NK-92 (cell line): ENCODE measurements around the gene SPNS2.

Experiments
- DNase-seq: peaks from one replicate; lab custom pipeline; 2025; ENCODE audit not compliant: unreplicated experiment; lab: John Stamatoyannopoulos, UW

SPNS2 gene, protein sequence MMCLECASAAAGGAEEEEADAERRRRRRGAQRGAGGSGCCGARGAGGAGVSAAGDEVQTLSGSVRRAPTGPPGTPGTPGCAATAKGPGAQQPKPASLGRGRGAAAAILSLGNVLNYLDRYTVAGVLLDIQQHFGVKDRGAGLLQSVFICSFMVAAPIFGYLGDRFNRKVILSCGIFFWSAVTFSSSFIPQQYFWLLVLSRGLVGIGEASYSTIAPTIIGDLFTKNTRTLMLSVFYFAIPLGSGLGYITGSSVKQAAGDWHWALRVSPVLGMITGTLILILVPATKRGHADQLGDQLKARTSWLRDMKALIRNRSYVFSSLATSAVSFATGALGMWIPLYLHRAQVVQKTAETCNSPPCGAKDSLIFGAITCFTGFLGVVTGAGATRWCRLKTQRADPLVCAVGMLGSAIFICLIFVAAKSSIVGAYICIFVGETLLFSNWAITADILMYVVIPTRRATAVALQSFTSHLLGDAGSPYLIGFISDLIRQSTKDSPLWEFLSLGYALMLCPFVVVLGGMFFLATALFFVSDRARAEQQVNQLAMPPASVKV

DNA sequence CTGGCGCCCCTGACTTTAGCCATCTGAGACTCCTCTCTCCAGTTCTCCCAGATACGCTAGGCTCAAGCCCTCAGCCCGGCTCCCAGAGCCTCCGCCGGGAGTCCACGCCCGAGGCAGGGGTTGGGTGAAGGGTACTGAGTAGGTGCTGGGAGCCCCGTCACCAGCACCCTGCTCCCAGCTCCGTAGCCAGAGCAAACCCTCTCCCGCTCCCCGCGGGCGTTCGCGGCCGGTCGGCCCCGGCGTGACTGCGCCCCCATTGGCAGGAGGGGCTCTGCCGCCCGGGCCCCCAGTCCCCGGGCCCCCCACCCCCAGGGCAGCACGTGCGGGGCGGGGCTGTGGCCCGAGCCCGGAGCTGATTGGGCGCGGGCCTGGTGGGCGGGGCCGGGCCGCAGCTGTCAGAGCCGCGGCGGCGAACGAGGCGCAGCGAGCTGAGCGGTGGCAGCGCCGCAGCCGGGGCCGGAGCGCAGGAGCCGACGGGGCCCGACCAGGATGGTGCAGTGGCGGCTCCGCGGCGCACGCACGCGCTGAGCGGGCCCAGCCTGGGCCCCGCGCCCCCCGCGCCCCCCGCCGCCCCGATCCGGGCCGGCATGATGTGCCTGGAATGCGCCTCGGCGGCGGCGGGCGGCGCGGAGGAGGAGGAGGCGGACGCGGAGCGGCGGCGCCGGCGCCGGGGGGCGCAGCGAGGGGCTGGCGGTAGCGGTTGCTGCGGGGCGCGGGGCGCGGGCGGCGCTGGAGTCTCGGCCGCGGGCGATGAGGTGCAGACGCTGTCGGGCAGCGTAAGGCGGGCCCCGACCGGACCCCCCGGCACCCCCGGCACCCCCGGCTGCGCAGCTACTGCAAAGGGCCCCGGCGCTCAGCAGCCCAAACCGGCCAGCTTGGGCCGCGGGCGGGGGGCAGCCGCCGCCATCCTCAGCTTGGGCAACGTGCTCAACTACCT lies at the start of gene SPNS2:
Gene SPNS2, plus strand, starts transcription at position 421 of the 937 bp plus-strand sequence. Its CDS starts 167 bp downstream, at position 588.
- DNase-seq = no peak

DNA sequence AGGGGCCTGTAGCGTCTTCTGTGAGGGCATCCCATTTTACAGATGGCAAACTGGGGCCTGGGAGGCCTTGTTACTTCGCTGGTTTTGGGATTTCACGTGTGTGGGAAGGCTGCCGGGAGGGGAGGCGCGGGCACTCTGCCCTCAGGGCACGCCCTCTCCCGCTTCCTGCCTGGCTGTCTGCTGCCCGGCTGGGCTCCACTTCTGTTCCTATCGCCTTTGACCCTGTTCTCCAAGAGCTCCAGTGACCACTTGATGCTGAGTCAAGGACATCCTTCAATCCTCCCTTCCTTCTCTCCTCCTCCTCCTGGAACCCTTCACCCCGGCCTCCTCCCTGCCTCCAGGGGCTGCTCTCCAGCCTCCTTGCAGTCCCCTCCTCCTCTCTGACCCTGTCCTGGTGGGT lies 48.9 kb upstream of the SPNS2 start:
- DNase-seq = no peak

DNA sequence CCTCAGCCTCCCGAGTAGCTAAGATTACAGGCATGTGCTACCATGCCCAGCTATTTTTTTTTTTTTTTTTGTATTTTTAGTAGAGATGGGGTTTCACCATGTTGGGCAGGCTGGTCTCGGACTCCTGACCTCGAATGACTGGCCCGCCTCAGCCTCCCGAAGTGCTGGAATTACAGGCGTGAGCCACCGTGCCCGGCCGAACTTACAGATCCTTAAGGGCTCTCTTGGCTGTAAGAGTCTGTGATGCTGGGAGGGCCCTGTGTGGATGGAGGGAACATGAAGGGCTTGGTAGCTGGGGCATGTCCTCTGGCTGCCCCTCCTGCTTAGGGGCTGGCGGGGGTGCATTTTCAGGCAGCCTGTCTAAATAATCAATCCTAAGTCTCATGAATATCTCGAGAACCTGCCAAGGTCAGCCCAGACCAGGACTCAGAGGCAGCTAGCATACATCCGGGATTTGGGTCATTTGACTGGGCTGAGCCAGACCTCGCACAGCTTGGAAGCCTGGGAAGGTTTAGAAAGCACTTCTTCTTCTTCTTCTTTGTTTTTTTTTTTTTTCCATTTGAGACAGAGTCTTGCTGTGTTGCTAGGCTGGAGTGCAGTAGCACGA lies 47.9 kb upstream of the SPNS2 start:
- DNase-seq = no peak

DNA sequence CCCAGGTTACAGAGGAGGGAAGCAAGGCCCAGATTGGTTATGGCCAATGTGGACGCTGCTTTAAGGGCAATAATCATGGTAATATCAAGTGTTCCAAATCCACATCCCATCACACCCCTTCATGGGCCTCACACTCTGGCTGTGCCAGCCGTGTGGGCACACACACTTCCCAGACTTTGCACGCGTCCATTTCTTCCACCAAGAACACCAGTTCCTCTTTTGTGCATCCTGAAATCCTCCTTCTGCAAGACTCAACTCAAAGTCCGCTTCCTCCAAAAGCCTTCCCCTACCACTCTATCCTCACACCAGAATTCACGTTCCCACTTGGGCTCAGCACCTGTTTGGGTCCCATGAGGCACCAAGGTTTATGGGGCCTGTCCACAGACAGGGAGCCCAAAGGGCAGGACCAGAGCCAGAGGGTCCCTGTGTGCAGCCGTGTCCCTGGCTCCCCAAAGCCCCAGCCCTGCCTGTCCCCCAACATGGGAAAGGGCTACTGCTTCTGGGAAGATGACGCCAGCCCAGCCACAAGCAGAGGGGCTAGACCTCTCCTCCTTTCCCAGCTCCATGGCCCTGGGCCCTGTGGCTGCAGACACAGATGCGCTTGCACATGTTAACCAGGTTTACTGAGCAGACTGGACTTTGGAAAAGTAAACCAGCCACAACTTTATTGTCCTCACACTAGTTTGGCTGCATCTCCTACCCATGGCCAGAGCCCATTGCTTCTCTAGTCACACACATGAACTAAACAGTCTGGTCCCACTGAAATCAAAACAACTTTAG lies 44.7 kb upstream of the SPNS2 start:
- DNase-seq = no peak

DNA sequence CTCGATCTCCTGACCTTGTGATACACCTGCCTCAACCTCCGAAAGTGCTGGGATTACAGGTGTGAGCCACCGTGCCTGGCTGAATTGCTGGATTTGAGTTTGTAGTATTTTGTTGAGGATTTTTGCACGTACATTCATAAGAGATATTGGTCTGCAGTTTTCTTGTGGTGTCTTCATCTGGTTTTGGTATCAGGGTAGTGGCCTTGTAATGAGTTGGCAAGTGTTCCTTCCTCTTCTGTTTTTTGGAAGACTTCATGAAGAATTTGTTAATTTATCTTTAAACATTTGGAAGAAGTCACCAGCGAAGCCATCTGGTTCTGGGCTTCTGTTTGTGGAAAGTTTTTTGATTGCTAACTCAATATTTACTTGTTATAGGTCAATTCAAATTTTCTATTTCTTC lies 38.0 kb upstream of the SPNS2 start:
- no peak for DNase-seq

DNA sequence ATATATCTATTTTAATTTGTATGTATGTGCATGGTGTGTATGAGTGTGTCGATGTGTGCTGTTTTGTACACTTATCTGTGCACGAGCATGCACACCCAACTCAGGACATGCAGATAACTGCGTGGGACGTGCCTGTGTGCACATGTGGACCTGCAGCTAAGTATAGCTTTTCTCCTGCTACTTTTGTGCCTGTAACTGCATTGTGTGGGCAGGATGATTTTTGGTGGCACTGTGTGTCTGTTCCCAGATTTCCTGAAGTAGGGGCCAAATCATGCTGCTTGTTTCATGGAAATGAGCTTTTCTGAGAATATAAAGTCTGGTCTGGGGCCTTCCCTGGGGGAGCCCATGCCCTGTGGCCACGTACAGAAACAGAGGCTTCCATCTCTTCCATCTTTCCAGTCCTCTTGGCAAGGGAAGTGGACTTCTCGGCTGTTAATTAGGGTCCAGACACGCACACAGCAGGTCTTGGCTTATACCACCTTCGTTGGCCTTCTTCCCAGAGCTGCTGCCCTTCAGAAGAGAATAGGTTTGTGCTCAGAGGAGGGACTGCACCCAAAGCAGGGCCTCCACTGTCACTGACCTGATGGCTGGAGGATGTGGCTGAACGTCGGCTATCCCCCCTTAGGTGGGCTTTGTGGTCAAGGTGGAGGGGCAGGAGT lies 34.7 kb upstream of the SPNS2 start:
- no peak for DNase-seq

DNA sequence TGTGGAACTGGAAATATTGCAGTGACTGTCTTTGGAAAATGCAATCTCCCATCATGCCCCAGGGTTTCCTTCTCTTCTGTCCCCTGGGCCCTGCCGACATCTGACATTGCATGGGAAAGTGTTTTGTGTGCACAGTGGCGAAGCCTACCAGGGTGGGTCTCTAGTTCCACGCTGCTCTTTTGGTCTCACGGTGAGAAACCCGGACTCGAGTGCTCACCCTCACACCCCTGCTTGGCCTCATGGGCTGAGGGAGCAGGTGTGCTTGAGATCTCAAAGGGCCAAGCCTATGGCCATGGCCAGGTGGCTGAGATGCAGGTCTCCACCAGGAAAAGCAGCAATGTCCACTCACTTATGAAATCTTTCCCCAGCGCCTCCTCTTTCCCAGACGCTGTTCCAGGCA lies 32.9 kb upstream of the SPNS2 start:
- no peak for DNase-seq

DNA sequence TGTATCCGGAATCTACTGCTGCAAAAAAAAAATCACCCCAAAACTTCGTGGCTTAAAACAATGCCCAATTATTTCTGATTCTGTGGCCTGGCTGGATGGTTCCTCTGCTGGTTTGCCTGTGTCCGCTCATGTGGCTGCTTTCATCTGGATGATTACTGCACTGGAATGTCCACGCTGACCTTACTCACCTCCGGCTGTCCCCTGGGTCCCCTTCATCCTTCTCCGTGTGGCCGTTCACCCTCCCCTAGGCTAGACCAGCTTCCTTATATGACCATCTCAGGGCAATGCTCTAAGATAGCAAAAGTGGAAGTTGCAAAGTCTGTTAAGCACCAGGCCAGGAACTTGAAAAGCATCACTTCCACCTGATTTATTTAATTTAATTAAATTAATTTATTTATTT lies 31.4 kb upstream of the SPNS2 start:
- no peak for DNase-seq

DNA sequence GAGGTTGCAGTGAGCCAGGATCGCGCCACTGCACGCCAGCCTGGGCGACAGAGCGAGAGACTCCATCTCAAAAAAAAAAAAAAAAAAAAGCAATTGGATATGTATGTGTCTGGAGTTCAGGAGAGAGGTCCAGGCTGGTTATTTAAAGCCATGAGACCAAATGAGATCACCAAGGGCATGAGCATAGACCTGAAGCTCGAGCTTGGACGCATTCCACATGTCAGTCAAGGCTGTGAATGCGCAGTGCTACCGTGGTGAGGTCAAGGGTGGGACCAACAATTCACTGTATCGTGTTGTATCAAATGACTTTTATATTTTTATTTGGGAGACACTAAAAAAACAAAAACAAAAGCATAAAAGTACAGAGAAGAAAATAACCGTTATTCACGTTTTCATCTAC lies 29.1 kb upstream of the SPNS2 start:
- no peak for DNase-seq

DNA sequence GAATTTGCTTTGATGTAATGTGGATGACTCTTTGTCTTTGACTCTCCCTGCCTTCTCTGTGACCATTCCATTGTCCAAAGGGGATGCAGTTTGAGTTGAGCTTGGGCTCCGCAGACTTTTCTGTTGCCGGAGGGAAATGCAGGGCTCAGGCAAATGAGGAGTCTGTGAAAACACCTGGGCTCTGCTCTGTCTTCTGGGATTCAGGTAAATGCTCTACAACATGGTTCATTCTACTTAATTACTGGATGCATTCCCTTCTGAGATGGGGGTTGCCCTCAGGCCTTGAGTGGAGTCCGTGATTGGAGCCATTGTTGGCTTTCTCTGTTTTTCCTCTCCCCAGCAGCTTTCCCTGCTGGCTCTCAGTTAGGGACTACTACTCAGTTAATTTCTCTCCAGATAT lies 26.4 kb upstream of the SPNS2 start:
- no peak for DNase-seq

DNA sequence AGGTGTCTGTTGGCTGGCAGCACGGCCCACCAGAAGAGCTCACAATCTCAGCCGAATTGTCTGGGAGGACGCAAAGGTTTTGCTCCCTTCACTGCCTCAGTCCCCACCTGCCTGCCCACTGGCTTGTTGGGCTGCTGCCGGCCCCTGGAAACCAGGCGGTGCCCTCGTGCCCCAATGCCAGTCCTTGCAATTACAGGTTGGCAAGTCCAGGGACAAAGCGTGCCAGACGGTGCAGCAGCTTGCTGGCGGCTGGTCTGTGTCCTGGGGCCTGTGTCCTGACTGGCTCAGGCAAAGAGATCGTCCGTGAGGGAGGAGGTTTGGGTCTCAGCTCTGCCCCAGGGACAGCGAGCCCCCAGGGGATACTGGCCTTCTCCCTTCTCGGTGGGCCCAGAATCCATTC lies 24.6 kb upstream of the SPNS2 start:
- DNase-seq = no peak

DNA sequence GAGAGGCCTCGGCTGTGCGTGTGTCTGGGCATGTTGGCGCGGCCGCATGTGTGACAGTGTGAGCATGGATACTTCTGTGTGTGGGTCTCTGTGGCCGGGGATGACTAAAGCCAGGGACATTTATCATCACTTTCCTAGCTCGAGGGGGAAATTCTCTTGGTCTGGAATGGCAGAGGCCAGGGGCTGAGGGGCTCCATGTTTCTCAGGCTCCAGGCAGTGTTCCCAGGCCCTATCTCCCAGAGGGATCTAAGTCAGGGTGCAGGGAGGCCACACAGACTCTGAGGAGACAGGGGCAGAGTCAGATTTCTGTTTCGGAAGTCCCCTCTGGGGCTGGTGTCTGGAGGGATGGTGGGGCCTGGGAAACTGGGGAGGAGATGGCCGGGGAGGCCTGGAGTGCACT lies 23.7 kb upstream of the SPNS2 start:
- DNase-seq = no peak

DNA sequence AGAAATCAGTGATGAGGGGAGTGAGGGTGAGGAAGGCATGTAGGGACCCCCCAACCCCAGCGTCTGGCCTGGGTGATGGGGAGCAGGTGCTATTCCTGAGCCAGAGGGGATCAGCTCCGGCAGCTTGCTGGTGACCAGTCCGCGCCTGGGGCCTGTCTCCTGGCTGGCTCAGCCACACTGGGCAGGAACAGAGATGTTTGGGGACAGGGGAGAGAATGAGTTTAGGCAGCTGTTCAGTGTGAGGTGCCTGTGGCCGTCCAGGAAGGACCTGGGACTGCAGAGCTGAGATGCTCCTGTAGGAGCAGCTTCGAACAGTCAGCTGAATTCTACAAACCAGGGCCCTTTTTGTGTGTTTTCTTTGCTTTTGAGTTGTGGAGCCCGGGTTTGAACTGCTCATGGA lies 23.2 kb upstream of the SPNS2 start:
- no peak for DNase-seq

DNA sequence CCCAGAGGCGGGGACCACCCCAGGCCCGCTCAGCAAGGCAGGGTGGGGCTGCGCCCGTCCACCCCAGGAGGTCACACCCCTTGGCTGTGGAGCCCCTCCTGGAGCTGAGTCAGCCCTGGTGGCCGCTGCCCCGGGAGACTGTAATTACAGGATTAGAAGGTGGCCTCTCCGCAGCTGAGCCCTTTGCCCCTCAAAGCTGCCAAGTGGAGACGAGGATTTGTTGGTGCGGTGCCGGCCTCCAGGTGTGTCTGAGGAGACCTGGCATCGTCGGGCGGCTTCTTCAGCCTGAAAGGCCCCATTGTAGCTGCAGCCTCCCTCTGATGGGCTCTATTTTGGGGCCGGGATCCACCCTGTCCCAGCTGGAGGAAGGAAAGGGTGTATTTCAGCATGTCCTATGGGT lies 22.7 kb upstream of the SPNS2 start:
- no peak for DNase-seq

DNA sequence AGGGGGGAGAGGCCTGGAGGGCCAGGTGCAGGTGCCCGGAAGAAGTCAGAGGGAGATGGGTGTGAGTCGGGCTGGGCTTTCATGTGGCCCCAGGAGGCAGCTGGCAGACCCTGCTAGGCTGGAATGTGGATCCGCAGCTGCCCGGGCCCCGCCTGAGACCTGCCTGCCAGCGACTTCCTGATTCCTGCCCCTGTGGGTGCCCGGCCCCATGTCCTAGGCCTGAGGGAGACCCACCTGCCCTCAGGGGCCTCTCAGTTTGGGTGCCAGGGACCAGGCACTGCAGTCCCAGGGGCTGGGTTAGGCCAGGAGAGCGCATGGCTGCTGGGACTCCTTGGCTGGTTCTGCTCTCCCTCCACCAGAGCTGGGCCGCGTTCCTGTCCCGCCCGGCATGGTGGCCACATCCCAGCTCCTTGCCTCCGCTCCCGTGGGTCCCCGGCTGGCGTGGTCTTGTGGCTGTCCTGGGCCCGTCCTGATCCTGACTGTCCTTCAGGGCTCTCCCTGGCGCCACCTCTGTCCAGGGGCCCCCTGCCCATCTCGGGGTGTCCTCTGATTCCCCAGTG lies 22.1 kb upstream of the SPNS2 start:
- DNase-seq = no peak

DNA sequence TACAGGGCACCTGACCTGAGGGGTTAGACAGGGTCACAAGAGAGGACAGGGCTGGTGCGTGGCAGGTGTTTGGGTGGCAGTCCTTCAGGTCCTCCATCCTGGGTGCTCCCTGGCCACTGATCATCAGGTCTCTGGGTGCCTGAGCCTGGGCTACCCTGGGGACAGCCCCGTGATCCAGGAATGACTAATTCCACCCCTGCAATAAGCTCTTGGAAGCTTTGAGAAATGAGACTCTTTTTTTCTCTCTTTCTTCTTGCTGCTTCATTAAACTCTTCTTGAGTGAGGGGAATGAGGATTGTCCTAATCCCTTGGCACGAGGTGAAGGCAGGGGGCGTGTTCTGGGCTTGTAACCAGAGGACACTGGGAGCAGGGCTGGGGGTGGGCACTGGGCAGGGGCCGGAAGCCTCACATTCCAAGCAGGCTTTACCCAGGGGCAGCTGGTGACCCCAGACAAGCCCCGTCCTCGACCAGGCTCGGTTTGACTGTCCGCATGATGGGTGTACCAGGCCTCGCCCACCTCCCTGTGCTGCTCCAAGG lies 21.4 kb upstream of the SPNS2 start:
- DNase-seq = no peak

DNA sequence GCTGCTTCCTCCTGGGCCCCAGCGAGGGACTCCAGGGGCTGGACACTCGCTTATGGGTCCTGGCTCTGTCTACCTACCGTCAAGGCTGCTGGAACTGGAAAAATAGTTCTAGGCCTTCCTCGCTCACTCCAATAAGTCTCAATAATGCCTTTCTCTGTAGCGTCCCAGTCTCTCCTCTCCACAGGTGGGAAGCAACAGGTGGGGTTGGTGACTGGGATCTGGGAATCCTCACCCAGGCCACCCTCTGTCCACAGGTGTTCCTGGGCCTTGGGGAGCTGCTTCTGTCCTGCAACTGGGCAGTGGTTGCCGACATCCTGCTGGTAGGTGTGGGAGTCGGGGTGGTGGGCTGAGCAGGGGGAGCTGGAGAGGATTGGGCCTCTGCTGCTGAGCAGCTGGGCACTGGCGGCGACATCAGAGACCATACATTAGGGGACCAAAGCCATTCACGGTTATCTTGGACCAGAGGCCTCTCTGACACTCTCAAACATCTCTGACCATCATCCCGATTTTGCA lies 20.3 kb upstream of the SPNS2 start:
- DNase-seq = no peak

DNA sequence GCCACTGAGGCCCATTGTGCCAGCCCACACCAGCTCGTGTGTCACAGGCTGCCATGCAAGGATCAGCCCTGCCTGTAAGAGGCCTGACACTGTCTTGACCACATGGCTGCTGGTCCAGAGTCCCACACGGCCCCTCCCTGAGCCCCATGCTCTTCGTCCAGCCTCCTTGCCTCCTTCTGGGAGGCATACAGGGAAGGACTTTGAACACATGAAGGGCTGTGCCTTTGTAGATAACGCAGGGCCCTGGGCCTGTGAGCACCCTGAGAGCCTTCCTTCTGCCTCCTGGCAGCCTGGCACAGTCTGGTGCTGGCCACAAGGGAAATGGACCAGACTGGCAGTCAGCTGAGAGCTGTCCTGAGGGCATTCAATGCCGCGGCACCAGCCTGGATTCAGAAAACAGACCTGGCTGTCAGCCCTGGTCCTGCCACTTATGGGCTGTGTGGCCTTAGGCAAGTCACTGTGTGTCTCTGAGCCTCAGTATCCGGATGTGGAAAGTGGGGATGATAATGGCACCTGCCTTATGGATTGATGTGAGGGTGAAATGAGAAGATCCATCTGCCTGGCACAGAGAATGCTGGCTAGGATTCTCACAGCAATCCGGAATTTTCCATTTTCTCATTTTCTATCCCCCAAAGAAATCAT lies 19.2 kb upstream of the SPNS2 start:
- DNase-seq = no peak
